H9 (cell line): ENCODE data around the gene ZNF556. TPM values are rescaled to one million over a fixed set of nuclear protein-coding genes. Genes with fewer than 3 reads are reported as not detected.

Experiments
- DNase-seq: peaks from one replicate; pipeline ENCODE4 v3.0.0-alpha.2; 2017
- H2AFZ ChIP-seq: one replicate; pipeline ENCODE4 v1.6.1; 2013; ENCODE audit warnings: mild to moderate bottlenecking, low read length, control low read depth, moderate library complexity
- H2AK5ac ChIP-seq: 2 replicates; pipeline ENCODE4 v1.6.1; 2013; ENCODE audit warnings: low read length, control low read depth, mixed read lengths; ENCODE audit not compliant: insufficient read length
- H2BK120ac ChIP-seq: one replicate; pipeline ENCODE4 v1.6.1; 2013; ENCODE audit warnings: low read depth, mild to moderate bottlenecking, low read length, control low read depth, inconsistent platforms; ENCODE audit not compliant: poor library complexity, severe bottlenecking
- H2BK12ac ChIP-seq: 2 replicates; pipeline ENCODE4 v1.6.1; 2013; ENCODE audit warnings: low read length, control low read depth, mixed read lengths, low read depth; ENCODE audit not compliant: insufficient read length
- H2BK15ac ChIP-seq: 2 replicates; pipeline ENCODE4 v1.6.1; 2013; ENCODE audit warnings: low read depth, low read length, control low read depth
- H2BK20ac ChIP-seq: one replicate; pipeline ENCODE4 v1.6.1; 2013; ENCODE audit warnings: low read depth, mild to moderate bottlenecking, low read length, control low read depth, inconsistent platforms; ENCODE audit not compliant: poor library complexity, severe bottlenecking
- H2BK5ac ChIP-seq: 2 replicates; pipeline ENCODE4 v1.6.1; 2013; ENCODE audit warnings: low read length, control low read depth, mixed read lengths; ENCODE audit not compliant: insufficient read length
- H3K14ac ChIP-seq: 2 replicates; pipeline ENCODE4 v1.6.1; 2013; ENCODE audit warnings: low read length, control low read depth; ENCODE audit not compliant: insufficient read depth
- H3K18ac ChIP-seq: 2 replicates; pipeline ENCODE4 v1.6.1; 2013; ENCODE audit warnings: low read depth, mild to moderate bottlenecking, mixed read lengths, low read length, control low read depth; ENCODE audit not compliant: insufficient read length
- H3K23ac ChIP-seq: 2 replicates; pipeline ENCODE4 v1.6.1; 2013; ENCODE audit warnings: low read length, control low read depth, mixed read lengths, low read depth; ENCODE audit not compliant: insufficient read length
- H3K23me2 ChIP-seq: 2 replicates; pipeline ENCODE4 v1.6.1; 2013; ENCODE audit warnings: low read depth, mild to moderate bottlenecking, mixed read lengths, low read length, control low read depth; ENCODE audit not compliant: insufficient read length, poor library complexity, severe bottlenecking
- H3K27ac ChIP-seq: 2 replicates; pipeline ENCODE4 v1.5.1; 2013; ENCODE audit warnings: low read length, control low read depth, mixed read lengths, low read depth; ENCODE audit not compliant: insufficient read length
- H3K27me3 ChIP-seq: 2 replicates; pipeline ENCODE4 v1.6.1; 2013; ENCODE audit warnings: low read length, control low read depth, inconsistent platforms; ENCODE audit not compliant: insufficient read depth
- H3K4ac ChIP-seq: 2 replicates; pipeline ENCODE4 v1.6.1; 2013; ENCODE audit warnings: low read depth, mild to moderate bottlenecking, control low read depth, inconsistent platforms, low read length, moderate library complexity
- H3K4me1 ChIP-seq: 2 replicates; pipeline ENCODE4 v1.6.1; 2013; ENCODE audit warnings: low read length, control low read depth, inconsistent platforms; ENCODE audit not compliant: insufficient read depth
- H3K4me2 ChIP-seq: 2 replicates; pipeline ENCODE4 v1.6.1; 2013; ENCODE audit warnings: low read length, control low read depth, mixed read lengths; ENCODE audit not compliant: insufficient read length, insufficient read depth
- H3K56ac ChIP-seq: 2 replicates; pipeline ENCODE4 v1.6.1; 2013; ENCODE audit warnings: low read depth, mild to moderate bottlenecking, mixed read lengths, low read length, control low read depth; ENCODE audit not compliant: insufficient read length
- H3K79me1 ChIP-seq: 2 replicates; pipeline ENCODE4 v1.6.1; 2013; ENCODE audit warnings: low read depth, mild to moderate bottlenecking, moderate library complexity, low read length, control low read depth, inconsistent platforms; ENCODE audit not compliant: insufficient read depth, poor library complexity, severe bottlenecking
- H3K79me2 ChIP-seq: 2 replicates; pipeline ENCODE4 v1.6.1; 2013; ENCODE audit warnings: low read length, control low read depth, inconsistent platforms; ENCODE audit not compliant: insufficient read depth
- H3K9ac ChIP-seq: 2 replicates; pipeline ENCODE4 v1.6.1; 2013; ENCODE audit warnings: low read length, control low read depth, mixed read lengths; ENCODE audit not compliant: insufficient read length; ENCODE audit errors: extremely low read depth
- H3K9me3 ChIP-seq: one replicate; pipeline ENCODE4 v1.6.1; 2013; ENCODE audit warnings: low read depth, low read length, inconsistent platforms; ENCODE audit not compliant: control insufficient read depth
- H3T11ph ChIP-seq: one replicate; pipeline ENCODE4 v1.6.1; 2013; ENCODE audit warnings: mild to moderate bottlenecking, low read length, control low read depth, inconsistent platforms
- H4K20me1 ChIP-seq: one replicate; pipeline ENCODE4 v1.6.1; 2013; ENCODE audit not compliant: control insufficient read depth, insufficient read length, insufficient read depth
- H4K5ac ChIP-seq: 2 replicates; pipeline ENCODE4 v1.6.1; 2013; ENCODE audit warnings: low read depth, mild to moderate bottlenecking, mixed read lengths, low read length, control low read depth; ENCODE audit not compliant: insufficient read length
- H4K8ac ChIP-seq: replicated peaks from 2 replicates; pipeline ENCODE4 v1.6.1; 2013; ENCODE audit warnings: low read length, control low read depth, mixed read lengths, low read depth; ENCODE audit not compliant: insufficient read length
- H4K91ac ChIP-seq: 2 replicates; pipeline ENCODE4 v1.6.1; 2013; ENCODE audit warnings: low read depth, mild to moderate bottlenecking, moderate library complexity, mixed read lengths, low read length, control low read depth; ENCODE audit not compliant: insufficient read length
- H3K27ac Mint-ChIP-seq, 3 experiments: 2 replicates in 2 of 3; 3 replicates in 1 of 3; pipeline ENCODE4 v1.8.0; 2020 to 2021; ENCODE audit warnings: mixed read lengths in 3 of 3, mild to moderate bottlenecking in 1 of 3, moderate library complexity in 1 of 3
- H3K27me3 Mint-ChIP-seq: 2 replicates; pipeline ENCODE4 v1.8.0; 2021; ENCODE audit warnings: low read depth, mild to moderate bottlenecking, moderate library complexity, mixed read lengths
- H3K36me3 Mint-ChIP-seq, 3 experiments: 2 replicates in 2 of 3; 3 replicates in 1 of 3; pipeline ENCODE4 v1.8.0; 2020 to 2021; ENCODE audit warnings: low read depth in 3 of 3, mixed read lengths in 3 of 3; ENCODE audit not compliant: insufficient read depth in 1 of 3
- H3K4me1 Mint-ChIP-seq, 2 experiments: 2 replicates each; pipeline ENCODE4 v1.8.0; 2020; ENCODE audit warnings: mixed read lengths in 2 of 2
- H3K4me3 Mint-ChIP-seq, 2 experiments: 2 replicates in 1 of 2; 3 replicates in 1 of 2; pipeline ENCODE4 v1.8.0; 2020 to 2021; ENCODE audit warnings: mild to moderate bottlenecking in 2 of 2, mixed read lengths in 2 of 2, moderate library complexity in 1 of 2
- H3K9me3 Mint-ChIP-seq, 2 experiments: 2 replicates in 1 of 2; 3 replicates in 1 of 2; pipeline ENCODE4 v1.8.0; 2020; ENCODE audit warnings: mild to moderate bottlenecking in 2 of 2, mixed read lengths in 2 of 2, moderate library complexity in 1 of 2
- WGBS: extraction: QIAGEN DNeasy Blood & Tissue Kit; methylation state at CpG from one replicate; pipeline ENCODE4 v1.1.7; 2013; ENCODE audit warnings: missing lambda C conversion rate, low lambda C conversion rate, mixed read lengths; ENCODE audit not compliant: insufficient read length; ENCODE audit errors: extremely low coverage; 5-methylcytosine and 5-hydroxymethylcytosine counted together
- total RNA-seq: library from RNA; stranded (reverse); gene quantifications from 2 replicates; pipeline ENCODE4 v1.2.1, GENCODE V29; 2021
- TF ChIP-seq, protein P1 (sequence below): fragments of 200-600 bp; sonication (generic); conservative IDR thresholded peaks from 3 replicates; pipeline ENCODE4 v1.8.0; 2021; ENCODE audit warnings: antibody characterized with exemption, mild to moderate bottlenecking

Gene ZNF556
- total RNA-seq, 1 experiment from 2014 or later, result not detected

GRCh38 chr19:2822846-2823245 lies 44.3 kb upstream of the ZNF556 start:
- Histone ChIP-seq H2AFZ (no peak overlapping the region), H3K27ac (no peak overlapping the region), H3T11ph (no peak overlapping the region), H2BK120ac (no peak overlapping the region), H3K4me2 (no peak overlapping the region), H4K20me1 (peaks cover 2% of the 10 kb centered on the region), H3K9me3 (peaks cover 6% of the 10 kb centered on the region), H4K5ac (no peak overlapping the region), H3K79me1 (no peaks in the 10 kb centered on the region), H2BK12ac (no peak overlapping the region), H3K4ac (no peak overlapping the region), H4K8ac (no peak overlapping the region), H3K79me2 (no peaks in the 10 kb centered on the region), H3K23me2 (no peaks in the 10 kb centered on the region), H2BK15ac (no peak overlapping the region), H3K9ac (no peak overlapping the region), H3K18ac (no peak overlapping the region), H3K23ac (no peak overlapping the region), H3K27me3 (no peaks in the 10 kb centered on the region), H3K4me1 (no peaks in the 10 kb centered on the region), H2BK20ac (no peak overlapping the region), H3K56ac (no peak overlapping the region), H2BK5ac (no peak overlapping the region), H4K91ac (no peak overlapping the region), H3K14ac (no peak overlapping the region), H2AK5ac (no peak overlapping the region)
- Mint-ChIP-seq H3K4me1 (peaks cover 3% of the 10 kb centered on the region in 2 experiments; a peak in 1 of 4 replicates), H3K4me3 (no peak overlapping the region), H3K27ac (no peak overlapping the region; a peak in 1 of 7 replicates), H3K27me3 (no peaks in the 10 kb centered on the region), H3K36me3 (peaks cover 21 to 38% (median 26%) of the 10 kb centered on the region in 3 experiments), H3K9me3 (peaks cover 10 to 24% of the 10 kb centered on the region in 2 experiments)
- TF ChIP-seq, protein P1, sequence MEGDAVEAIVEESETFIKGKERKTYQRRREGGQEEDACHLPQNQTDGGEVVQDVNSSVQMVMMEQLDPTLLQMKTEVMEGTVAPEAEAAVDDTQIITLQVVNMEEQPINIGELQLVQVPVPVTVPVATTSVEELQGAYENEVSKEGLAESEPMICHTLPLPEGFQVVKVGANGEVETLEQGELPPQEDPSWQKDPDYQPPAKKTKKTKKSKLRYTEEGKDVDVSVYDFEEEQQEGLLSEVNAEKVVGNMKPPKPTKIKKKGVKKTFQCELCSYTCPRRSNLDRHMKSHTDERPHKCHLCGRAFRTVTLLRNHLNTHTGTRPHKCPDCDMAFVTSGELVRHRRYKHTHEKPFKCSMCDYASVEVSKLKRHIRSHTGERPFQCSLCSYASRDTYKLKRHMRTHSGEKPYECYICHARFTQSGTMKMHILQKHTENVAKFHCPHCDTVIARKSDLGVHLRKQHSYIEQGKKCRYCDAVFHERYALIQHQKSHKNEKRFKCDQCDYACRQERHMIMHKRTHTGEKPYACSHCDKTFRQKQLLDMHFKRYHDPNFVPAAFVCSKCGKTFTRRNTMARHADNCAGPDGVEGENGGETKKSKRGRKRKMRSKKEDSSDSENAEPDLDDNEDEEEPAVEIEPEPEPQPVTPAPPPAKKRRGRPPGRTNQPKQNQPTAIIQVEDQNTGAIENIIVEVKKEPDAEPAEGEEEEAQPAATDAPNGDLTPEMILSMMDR, result no peak
- no CpG with 5 or more reads among the region's 5 CpGs for WGBS
- no peak for DNase-seq
